HFFc6 (cell line): ENCODE measurements around the gene ARHGEF7. TPM values are rescaled to one million over a fixed set of nuclear protein-coding genes. Genes with fewer than 3 reads are reported as not detected.

Source experiments
- DNase-seq: peaks from one replicate; pipeline ENCODE4 v3.0.0-alpha.2; 2018
- H3K27ac Mint-ChIP-seq: 2 replicates; pipeline ENCODE4 v1.8.0; 2020; ENCODE audit warnings: mild to moderate bottlenecking, mixed read lengths
- H3K27me3 Mint-ChIP-seq: 2 replicates; pipeline ENCODE4 v1.8.0; 2021; ENCODE audit warnings: mild to moderate bottlenecking, moderate library complexity, mixed read lengths; ENCODE audit not compliant: insufficient read depth
- H3K36me3 Mint-ChIP-seq: 2 replicates; pipeline ENCODE4 v1.8.0; 2021; ENCODE audit warnings: low read depth, mixed read lengths
- H3K4me1 Mint-ChIP-seq: 2 replicates; pipeline ENCODE4 v1.8.0; 2020; ENCODE audit warnings: low read depth, mixed read lengths
- H3K4me3 Mint-ChIP-seq: 2 replicates; pipeline ENCODE4 v1.8.0; 2020; ENCODE audit warnings: mild to moderate bottlenecking, moderate library complexity, mixed read lengths
- H3K9me3 Mint-ChIP-seq: 2 replicates; pipeline ENCODE4 v1.8.0; 2020; ENCODE audit warnings: mild to moderate bottlenecking, mixed read lengths
- total RNA-seq, 6 experiments: library from RNA; stranded (reverse); fragmentation: NEBNext Ultra II Directional; extraction: Animal tissue kit (Norgen Biotek cat#: 25700); gene quantifications; 2 replicates in 1 of 6; 3 replicates in 5 of 6; pipeline ENCODE4 v1.2.3, GENCODE V29; 2021
- TF ChIP-seq, protein P1 (sequence below): fragments of 200-600 bp; sonication (generic); IDR thresholded peaks from 2 replicates; pipeline ENCODE4 v1.5.0; 2021; ENCODE audit warnings: antibody characterized with exemption, mild to moderate bottlenecking

ARHGEF7 gene
- total RNA-seq, 6 experiments from 2014 or later: 32.3 to 38.1 (median 35.0) TPM

DNA sequence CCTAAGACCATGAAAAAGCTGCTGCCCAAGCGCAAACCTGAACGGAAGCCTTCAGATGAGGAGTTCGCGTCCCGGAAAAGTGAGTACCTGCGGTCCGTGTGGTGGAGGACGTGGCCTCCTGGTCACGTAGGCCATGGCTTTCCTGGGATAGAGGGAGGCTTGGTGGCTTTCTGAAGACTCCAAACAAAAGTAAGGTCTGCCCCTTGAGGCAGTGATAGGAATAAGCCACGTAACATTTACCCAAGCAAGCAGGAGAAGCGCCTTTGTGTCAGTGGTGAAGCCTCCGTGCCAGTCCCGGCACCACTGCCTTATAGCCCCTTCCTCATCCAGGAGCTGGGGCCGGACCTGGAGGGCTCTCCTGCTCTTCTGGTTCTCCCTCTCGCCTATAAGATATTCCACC, 171.1 kb downstream of the ARHGEF7 start:
- Mint-ChIP-seq H3K27me3 (peaks cover under 1% of the 10 kb centered on the region), H3K27ac (no peak overlapping the region), H3K4me1 (peaks cover 12% of the 10 kb centered on the region), H3K9me3 (no peaks in the 10 kb centered on the region), H3K36me3 (peaks cover 19% of the 10 kb centered on the region), H3K4me3 (no peak overlapping the region)
- TF ChIP-seq, protein P1, sequence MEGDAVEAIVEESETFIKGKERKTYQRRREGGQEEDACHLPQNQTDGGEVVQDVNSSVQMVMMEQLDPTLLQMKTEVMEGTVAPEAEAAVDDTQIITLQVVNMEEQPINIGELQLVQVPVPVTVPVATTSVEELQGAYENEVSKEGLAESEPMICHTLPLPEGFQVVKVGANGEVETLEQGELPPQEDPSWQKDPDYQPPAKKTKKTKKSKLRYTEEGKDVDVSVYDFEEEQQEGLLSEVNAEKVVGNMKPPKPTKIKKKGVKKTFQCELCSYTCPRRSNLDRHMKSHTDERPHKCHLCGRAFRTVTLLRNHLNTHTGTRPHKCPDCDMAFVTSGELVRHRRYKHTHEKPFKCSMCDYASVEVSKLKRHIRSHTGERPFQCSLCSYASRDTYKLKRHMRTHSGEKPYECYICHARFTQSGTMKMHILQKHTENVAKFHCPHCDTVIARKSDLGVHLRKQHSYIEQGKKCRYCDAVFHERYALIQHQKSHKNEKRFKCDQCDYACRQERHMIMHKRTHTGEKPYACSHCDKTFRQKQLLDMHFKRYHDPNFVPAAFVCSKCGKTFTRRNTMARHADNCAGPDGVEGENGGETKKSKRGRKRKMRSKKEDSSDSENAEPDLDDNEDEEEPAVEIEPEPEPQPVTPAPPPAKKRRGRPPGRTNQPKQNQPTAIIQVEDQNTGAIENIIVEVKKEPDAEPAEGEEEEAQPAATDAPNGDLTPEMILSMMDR: 0 out of 2 replicates have a peak, but pooled peaks have one; percentile 13
- no peak for DNase-seq

DNA sequence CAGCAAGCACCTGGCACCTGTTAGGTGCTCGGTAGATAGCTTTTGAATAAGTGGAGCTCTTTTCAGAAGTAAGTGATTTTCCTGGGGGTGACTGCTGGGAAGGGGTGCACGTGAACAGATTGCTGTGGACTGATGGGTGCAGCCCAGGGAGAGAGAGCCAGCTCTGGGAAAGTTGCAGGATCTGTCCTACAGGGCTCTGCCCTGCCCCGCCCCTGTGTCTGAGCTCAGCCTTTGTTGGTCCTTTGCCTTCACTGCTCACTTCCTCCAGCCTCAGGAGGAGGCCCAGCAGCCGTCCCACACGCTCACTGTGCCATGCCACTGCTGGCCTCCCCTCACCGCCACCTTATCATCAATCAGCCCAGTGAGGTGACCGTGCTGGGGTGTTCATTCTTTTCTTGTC, 171.6 kb downstream of the ARHGEF7 start:
- Mint-ChIP-seq H3K4me1 (peaks cover 6% of the 10 kb centered on the region), H3K36me3 (peaks cover 14% of the 10 kb centered on the region), H3K9me3 (no peaks in the 10 kb centered on the region), H3K27ac (no peak overlapping the region), H3K27me3 (peaks cover 1% of the 10 kb centered on the region), H3K4me3 (no peak overlapping the region)
- no peak for DNase-seq
- TF ChIP-seq, protein P1: no peak

DNA sequence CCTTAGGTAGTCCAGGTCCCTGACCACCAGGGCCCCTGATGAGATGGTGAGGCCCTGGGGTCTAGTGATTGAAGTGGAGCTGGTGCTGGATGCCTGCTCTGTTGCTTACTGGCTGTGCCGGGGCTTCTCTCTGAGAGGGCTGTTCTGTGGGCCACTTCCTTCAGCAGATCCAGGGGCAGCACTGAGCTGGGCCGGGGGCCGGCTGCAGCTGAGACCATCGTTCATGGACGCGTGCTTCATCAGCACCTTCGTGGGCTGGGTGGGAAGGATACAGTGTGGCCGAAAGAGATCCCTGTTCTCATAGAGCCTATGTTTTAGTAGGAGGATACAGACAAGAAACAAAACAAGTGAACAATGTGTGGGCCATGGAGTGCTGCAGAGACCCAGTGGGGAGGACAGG, 172.1 kb downstream of the ARHGEF7 start:
- Mint-ChIP-seq H3K4me3 (no peak overlapping the region), H3K4me1 (peaks cover 2% of the 10 kb centered on the region; the same call in 1 of the 2 replicates), H3K27me3 (peaks cover 1% of the 10 kb centered on the region), H3K36me3 (peaks cover 19% of the 10 kb centered on the region), H3K27ac (no peak overlapping the region), H3K9me3 (no peaks in the 10 kb centered on the region)
- TF ChIP-seq, protein P1: no peak
- DNase-seq: no peak

DNA sequence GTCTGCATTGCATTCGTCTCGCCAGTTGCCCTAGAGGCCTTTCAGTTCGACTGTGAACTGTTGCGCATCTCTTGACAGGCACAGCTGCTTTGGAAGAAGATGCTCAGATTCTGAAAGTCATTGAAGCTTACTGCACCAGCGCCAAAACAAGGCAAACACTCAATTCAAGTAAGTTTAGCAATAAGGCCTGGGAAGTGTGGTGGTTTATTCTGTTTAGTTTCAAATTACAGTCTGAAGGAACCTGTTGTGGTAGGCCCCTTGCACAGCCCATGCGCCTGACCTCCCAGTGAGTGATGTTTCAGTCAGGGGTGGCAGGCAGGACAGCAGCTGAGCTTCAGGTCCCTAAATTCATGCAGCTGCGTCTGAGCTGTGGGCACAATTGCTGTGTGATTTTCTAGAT, 173.2 kb downstream of the ARHGEF7 start:
- TF ChIP-seq, protein P1: no peak
- no peak for DNase-seq
- Mint-ChIP-seq H3K9me3 (no peaks in the 10 kb centered on the region), H3K36me3 (peaks cover 24% of the 10 kb centered on the region), H3K4me1 (no peaks in the 10 kb centered on the region), H3K27me3 (peaks cover 1% of the 10 kb centered on the region), H3K4me3 (no peak overlapping the region), H3K27ac (no peak overlapping the region)

DNA sequence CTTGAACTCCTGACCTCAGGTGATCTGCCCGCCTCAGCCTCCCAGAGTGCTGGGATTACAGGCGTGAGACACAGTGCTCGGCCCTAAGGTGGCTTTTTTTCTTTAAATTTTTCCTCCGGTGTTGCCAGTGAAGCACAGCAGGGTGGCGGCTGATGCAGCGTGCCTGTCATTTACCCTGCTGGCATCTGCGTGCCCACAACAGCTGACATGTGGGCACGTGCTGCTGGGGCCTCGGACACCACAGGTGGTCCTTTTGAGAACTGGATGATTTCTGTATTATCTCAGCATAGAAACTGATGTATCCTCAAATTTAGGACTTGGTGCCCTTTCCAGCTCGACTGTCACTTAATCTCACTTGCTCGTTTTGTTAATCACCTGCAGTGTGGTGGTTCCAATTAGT, 174.1 kb downstream of the ARHGEF7 start:
- H3K27ac Mint-ChIP-seq: no peak overlapping the region
- H3K4me3 Mint-ChIP-seq: no peak overlapping the region
- TF ChIP-seq, protein P1: no peak
- peaks cover 1% of the 10 kb centered on the region for H3K27me3 Mint-ChIP-seq
- H3K9me3 Mint-ChIP-seq: no peaks in the 10 kb centered on the region
- H3K36me3 Mint-ChIP-seq: peaks cover 18% of the 10 kb centered on the region
- DNase-seq: no peak
- H3K4me1 Mint-ChIP-seq: no peaks in the 10 kb centered on the region

DNA sequence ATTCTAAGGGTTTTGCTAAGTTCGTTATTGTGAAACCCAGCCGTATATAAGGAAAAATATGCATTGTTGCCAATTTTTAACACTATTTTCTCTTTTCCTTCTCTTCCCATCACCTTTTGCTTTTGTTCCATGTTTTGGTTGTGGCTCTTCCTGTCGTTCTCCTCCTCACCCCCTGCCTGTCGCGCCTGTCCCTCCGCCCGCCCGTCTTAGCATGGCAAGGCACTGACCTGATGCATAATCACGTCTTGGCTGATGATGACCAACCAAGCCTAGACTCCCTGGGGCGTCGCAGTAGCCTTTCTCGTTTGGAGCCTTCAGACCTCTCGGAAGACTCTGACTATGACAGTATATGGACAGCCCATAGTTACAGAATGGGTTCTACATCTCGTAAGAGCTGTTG, 176.8 kb downstream of the ARHGEF7 start:
- Mint-ChIP-seq H3K36me3 (peaks cover 14% of the 10 kb centered on the region), H3K27ac (no peak overlapping the region), H3K27me3 (peaks cover 1% of the 10 kb centered on the region), H3K4me3 (no peak overlapping the region), H3K4me1 (no peaks in the 10 kb centered on the region), H3K9me3 (no peaks in the 10 kb centered on the region)
- TF ChIP-seq, protein P1: no peak
- no peak for DNase-seq
